SU-DHL-6 (cell line): ENCODE data around the gene RAB38.

Source experiments
- H2AFZ ChIP-seq: fragments of 200-600 bp; sonication (generic); 2 replicates; pipeline ENCODE4 v1.6.1; 2014; ENCODE audit warnings: low read depth, mild to moderate bottlenecking, moderate library complexity, mixed read lengths, antibody characterized with exemption, low read length; ENCODE audit not compliant: severe bottlenecking
- H3F3A ChIP-seq: fragments of 200-600 bp; shearing (Covaris generic); 2 replicates; pipeline ENCODE4 v1.6.0; 2016; ENCODE audit warnings: antibody characterized with exemption, mild to moderate bottlenecking; ENCODE audit not compliant: insufficient read depth
- H3K27ac ChIP-seq: fragments of 200-600 bp; sonication (generic); 2 replicates; pipeline ENCODE4 v1.5.1; 2016; ENCODE audit warnings: low read depth, mild to moderate bottlenecking, low read length, moderate library complexity, mixed read lengths
- H3K27me3 ChIP-seq: fragments of 200-600 bp; sonication (generic), shearing (Covaris generic); 2 replicates; pipeline ENCODE4 v1.6.0; 2014; ENCODE audit warnings: mild to moderate bottlenecking, low read length
- H3K36me3 ChIP-seq: fragments of 200-600 bp; sonication (generic); 2 replicates; pipeline ENCODE4 v1.6.1; 2014; ENCODE audit warnings: mild to moderate bottlenecking, low read length, mixed read lengths
- H3K4me2 ChIP-seq: fragments of 300-600, 200-600 bp; shearing (Covaris generic), sonication (generic); 2 replicates; pipeline ENCODE4 v1.6.0; 2014; ENCODE audit warnings: low read length, low read depth, mild to moderate bottlenecking; ENCODE audit not compliant: poor library complexity, severe bottlenecking
- H3K4me3 ChIP-seq: fragments of 200-600 bp; sonication (generic); 2 replicates; pipeline ENCODE4 v1.5.1; 2014; ENCODE audit warnings: antibody characterized with exemption, low read length, mild to moderate bottlenecking, mixed read lengths; ENCODE audit not compliant: insufficient read depth, poor library complexity, severe bottlenecking
- H3K79me2 ChIP-seq: fragments of 200-600 bp; sonication (generic); 2 replicates; pipeline ENCODE4 v1.6.1; 2014; ENCODE audit warnings: mild to moderate bottlenecking, low read length, moderate library complexity; ENCODE audit not compliant: insufficient read depth
- H3K9ac ChIP-seq: fragments of 200-600 bp; sonication (generic); 2 replicates; pipeline ENCODE4 v1.7.0; 2014; ENCODE audit warnings: mild to moderate bottlenecking, low read length
- H3K9me2 ChIP-seq: fragments of 200-600 bp; sonication (generic); replicated peaks from 2 replicates; pipeline ENCODE4 v1.6.1; 2014; ENCODE audit warnings: low read length; ENCODE audit not compliant: insufficient read depth
- H3K9me3 ChIP-seq: fragments of 200-600 bp; sonication (generic); 2 replicates; pipeline ENCODE4 v1.6.1; 2014; ENCODE audit warnings: low read length, mixed read lengths; ENCODE audit not compliant: insufficient read depth
- H4K20me1 ChIP-seq: fragments of 200-600 bp; sonication (generic); 2 replicates; pipeline ENCODE4 v1.6.1; 2014; ENCODE audit warnings: low read depth, mild to moderate bottlenecking, antibody characterized with exemption, low read length, moderate library complexity, mixed read lengths
- EZH2phosphoT487 ChIP-seq: fragments of 200-600 bp; sonication (generic), shearing (Covaris generic); conservative IDR thresholded peaks from 2 replicates; pipeline ENCODE4 v1.6.1; 2018; ENCODE audit warnings: mild to moderate bottlenecking, antibody characterized with exemption, low read length, moderate library complexity, mixed read lengths
- TF ChIP-seq, protein P1 (sequence below): fragments of 200-600 bp; sonication (generic); IDR thresholded peaks from one replicate; pipeline ENCODE4 v1.5.1; 2017; ENCODE audit warnings: antibody characterized with exemption, mild to moderate bottlenecking, low read length, moderate library complexity; ENCODE audit not compliant: insufficient read depth, poor library complexity, severe bottlenecking

Gene RAB38

GRCh38 chr11:88098289-88098688, 77.0 kb downstream of the RAB38 start:
- Histone ChIP-seq H3K36me3 (no peaks in the 10 kb centered on the region), H3K27ac (no peak overlapping the region), H4K20me1 (no peaks in the 10 kb centered on the region), H3K4me2 (no peak overlapping the region), H2AFZ (no peak overlapping the region), H3K79me2 (no peaks in the 10 kb centered on the region), H3K9ac (no peak overlapping the region), H3K27me3 (no peaks in the 10 kb centered on the region), H3K9me2 (no peaks in the 10 kb centered on the region), H3K4me3 (no peak overlapping the region), H3K9me3 (no peaks in the 10 kb centered on the region), H3F3A (no peaks in the 10 kb centered on the region)
- no peak for TF ChIP-seq EZH2phosphoT487
- TF ChIP-seq, protein P1, sequence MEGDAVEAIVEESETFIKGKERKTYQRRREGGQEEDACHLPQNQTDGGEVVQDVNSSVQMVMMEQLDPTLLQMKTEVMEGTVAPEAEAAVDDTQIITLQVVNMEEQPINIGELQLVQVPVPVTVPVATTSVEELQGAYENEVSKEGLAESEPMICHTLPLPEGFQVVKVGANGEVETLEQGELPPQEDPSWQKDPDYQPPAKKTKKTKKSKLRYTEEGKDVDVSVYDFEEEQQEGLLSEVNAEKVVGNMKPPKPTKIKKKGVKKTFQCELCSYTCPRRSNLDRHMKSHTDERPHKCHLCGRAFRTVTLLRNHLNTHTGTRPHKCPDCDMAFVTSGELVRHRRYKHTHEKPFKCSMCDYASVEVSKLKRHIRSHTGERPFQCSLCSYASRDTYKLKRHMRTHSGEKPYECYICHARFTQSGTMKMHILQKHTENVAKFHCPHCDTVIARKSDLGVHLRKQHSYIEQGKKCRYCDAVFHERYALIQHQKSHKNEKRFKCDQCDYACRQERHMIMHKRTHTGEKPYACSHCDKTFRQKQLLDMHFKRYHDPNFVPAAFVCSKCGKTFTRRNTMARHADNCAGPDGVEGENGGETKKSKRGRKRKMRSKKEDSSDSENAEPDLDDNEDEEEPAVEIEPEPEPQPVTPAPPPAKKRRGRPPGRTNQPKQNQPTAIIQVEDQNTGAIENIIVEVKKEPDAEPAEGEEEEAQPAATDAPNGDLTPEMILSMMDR, result no peak

DNA sequence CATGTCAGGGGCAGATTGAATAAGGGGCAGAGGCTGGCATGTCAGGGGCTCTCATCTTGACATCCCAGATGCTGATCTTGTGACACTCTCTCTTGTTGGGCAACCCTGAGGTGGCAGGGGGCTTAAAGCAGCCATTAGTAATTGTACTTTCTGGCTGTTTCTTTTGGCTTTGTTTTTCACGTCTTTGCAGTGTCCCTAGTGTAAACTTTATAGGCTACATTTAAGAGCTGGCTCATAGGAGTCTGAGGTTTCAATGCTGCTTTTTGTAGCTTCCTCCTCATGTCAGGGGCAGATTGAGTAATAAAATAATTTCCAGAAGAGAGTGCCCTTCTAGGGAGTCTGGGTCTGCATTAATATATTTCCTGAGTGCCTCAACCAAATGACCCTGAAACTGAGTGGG, 86.1 kb downstream of the RAB38 start:
- TF ChIP-seq EZH2phosphoT487, result no peak
- TF ChIP-seq, protein P1, result no peak
- no peak overlapping the region for H2AFZ ChIP-seq
- H3K4me3 ChIP-seq, result no peak overlapping the region
- H3F3A ChIP-seq, result no peaks in the 10 kb centered on the region
- no peaks in the 10 kb centered on the region for H3K79me2 ChIP-seq
- no peak overlapping the region for H3K27ac ChIP-seq
- H3K27me3 ChIP-seq, result no peaks in the 10 kb centered on the region
- no peaks in the 10 kb centered on the region for H3K9me3 ChIP-seq
- H4K20me1 ChIP-seq, result no peaks in the 10 kb centered on the region
- no peaks in the 10 kb centered on the region for H3K9me2 ChIP-seq
- no peaks in the 10 kb centered on the region for H3K36me3 ChIP-seq
- H3K9ac ChIP-seq, result no peak overlapping the region
- no peak overlapping the region for H3K4me2 ChIP-seq

DNA sequence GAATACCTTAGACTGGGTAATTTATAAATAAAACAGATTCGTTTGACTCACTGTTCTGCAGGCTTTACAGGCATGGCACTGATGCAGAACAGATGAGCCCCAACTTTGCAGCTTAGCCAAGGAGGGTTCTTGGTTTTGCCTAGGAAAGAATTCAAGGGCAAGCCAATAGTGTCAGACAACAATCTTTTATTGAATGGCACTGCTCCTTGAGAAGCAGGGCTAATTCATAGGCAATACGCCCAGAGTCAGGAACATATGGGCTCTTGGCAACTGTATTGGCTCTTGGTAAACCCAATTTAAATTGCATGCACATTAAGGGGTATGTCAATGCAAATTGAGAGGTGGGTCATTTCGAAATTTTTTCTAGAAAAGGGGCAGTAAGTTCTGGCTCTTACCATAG, 87.9 kb downstream of the RAB38 start:
- Histone ChIP-seq H3F3A (no peaks in the 10 kb centered on the region), H4K20me1 (no peaks in the 10 kb centered on the region), H3K79me2 (no peaks in the 10 kb centered on the region), H3K4me2 (no peak overlapping the region), H3K9ac (no peak overlapping the region), H3K9me2 (no peaks in the 10 kb centered on the region), H2AFZ (no peak overlapping the region), H3K27ac (no peak overlapping the region), H3K36me3 (no peaks in the 10 kb centered on the region), H3K9me3 (no peaks in the 10 kb centered on the region), H3K27me3 (no peaks in the 10 kb centered on the region), H3K4me3 (no peak overlapping the region)
- TF ChIP-seq, protein P1, result no peak
- TF ChIP-seq EZH2phosphoT487, result no peak
